HG03066 (cell line): Measurements from ENCODE around the gene VAV3.
"Not testable (repeated sequence)": the region's sequence is repeated elsewhere in the genome, so short reads cannot be mapped to it uniquely, and the experiment has no call there.

ENCODE experiments used
- ATAC-seq: cut with Tn5 transposase; IDR thresholded peaks from one replicate; pipeline ENCODE4 v1.9.1; 2021; ENCODE audit warnings: low read depth; ENCODE audit not compliant: unreplicated experiment

Gene VAV3

DNA sequence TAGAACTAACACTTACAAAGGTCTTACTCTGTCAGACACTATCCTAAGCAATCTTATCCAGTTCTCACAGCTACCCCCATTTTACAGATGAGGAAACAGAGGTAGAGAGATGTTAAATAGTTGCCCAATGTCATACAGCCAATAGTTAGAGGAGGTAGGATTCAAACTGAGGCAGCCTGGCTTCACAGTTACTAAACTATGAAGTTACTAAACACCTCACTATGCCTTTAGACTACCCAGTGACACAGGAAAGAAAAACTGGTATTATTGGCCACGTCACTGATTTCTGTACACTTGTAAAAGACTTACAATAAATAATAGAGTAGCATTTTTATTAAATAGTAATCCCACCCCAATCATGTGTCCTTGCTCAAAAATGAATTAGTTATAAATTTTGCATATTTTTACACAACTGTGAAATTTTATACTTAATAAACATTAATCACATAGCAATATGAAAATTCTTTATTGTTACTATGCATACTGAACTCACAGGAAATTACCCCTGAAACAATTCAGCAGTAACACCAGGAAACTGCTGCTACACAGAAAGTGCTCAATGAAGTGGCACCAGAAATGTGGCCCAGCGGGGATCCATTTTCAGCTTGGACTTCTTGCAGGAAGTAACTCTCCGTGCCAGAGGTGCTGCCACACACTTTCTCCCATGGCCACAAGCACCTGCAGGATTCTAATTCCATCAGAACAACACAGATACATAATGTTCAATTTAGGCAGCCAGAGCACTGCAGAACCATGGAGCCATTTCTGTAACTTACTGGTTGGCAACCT, 69.4 kb downstream of the VAV3 start:
- ATAC-seq, result no peak

DNA sequence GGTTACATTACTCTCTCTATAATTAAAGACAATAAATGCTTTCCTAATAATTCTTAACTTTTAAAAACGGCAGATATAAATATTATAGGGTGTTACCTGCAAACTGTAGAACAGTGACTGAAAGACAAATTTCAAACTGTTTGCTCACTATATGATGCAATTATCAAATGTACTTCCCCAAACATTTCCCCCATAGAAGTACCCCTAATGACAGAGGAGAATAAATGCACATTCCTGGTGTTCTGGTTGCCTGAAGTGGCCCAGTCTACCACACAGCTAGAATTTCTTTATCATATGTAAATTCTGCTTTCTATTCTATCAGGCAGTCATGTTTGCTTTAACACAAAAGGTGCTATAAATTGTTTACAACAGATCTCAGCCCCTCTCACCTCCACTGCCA, 70.4 kb downstream of the VAV3 start:
- no peak for ATAC-seq

DNA sequence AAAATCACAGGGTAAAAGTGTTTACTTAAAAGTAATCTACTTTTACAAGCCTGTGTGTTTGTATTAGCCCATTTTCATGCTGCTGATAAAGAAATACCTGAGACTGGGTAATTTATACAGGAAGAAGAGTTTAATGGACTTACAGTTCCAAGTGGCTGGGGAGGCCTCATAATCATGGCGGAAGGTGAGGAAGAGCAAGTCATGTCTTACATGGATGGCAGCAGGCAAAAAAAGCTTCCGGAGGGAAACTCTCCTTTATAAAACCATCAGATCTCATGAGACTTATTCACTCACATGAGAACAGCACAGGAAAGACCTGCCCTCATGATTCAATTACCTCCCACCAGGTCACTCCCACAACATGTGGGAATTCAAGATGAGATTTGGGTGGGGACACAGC, 71.6 kb downstream of the VAV3 start:
- ATAC-seq, result not testable (repeated sequence)

DNA sequence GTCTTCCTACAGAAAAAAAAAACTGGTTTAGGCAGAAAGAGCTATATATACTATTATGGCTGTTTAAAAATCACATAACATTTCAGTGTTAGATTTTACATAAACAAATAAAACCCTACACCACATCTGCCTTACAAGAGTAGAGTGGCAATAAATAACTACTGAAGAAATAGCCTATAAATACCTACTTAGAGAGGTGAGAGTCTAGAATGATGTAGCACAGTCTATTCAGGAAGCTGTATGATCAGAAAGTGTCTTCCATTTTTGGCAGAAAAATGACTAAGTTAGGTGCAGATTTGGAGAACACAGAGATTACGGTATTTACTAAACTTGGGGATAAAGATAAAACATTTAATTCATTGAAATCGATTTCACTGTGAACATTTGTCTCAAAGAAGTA, 75.5 kb downstream of the VAV3 start:
- ATAC-seq, result no peak

- no peak for ATAC-seq
Observed at GRCh38 chr1:107883562-107883961, 81.4 kb downstream of the VAV3 start.

DNA sequence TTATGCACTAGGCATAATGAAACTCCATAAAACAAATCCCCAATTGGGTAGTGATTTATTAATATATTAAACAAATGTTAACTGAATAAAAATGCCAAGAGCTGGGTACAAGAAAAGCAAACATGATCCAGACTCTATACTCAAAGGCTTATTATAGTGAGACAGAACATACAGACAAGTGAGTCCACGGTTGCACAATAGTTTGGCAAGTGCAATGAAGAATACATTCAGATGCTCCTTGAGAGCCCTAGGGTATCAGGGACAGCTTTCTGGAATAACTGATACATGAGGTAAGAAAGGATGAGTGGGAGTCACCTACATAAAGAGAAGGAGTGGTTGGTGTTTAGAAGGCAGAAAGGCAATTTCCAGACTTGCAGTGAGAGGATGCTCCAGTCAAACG, 85.1 kb downstream of the VAV3 start:
- ATAC-seq, result no peak

- no peak for ATAC-seq
Observed at GRCh38 chr1:107879346-107879745, 85.6 kb downstream of the VAV3 start.

DNA sequence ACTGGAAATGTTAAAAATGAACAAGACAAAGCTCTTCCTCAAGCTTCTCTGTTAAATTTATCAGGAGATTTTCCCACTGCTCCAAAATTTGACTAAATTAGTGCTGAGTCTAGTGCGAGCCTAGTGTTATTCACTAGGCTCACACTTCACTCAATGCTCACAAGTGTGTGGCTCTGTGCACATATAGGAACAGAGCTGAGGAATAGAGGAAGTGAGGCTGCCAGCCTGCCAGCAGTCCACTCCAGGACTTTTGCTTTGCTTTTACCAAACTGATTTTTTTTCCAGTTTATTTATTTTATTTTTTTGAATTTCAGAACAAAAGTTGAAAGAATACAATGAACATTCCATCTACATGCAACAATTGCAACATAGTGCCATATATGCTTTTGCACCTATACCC, 87.2 kb downstream of the VAV3 start:
- no peak for ATAC-seq

DNA sequence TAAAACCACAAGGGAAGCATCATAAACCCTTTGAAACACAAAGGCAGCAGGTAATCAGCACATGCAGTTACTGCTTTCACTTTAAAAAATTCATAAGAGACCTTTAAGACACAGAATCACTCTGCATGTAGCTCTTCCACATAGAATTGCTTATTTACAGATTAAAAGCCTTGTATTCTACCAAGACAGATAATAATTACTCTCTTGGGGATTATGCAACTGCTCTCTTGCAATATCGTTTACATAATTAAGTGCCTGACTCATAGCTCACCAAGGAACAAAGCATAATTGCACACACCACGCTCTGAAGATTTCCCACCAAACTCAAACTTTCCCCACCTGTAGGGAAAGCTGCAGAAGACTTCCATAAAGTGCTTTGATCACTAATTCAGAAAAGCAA, 87.9 kb downstream of the VAV3 start:
- no peak for ATAC-seq

- no peak for ATAC-seq
Observed at GRCh38 chr1:107875689-107876088, 89.3 kb downstream of the VAV3 start.

- ATAC-seq, result no peak
Observed at GRCh38 chr1:107874221-107874620, 90.8 kb downstream of the VAV3 start.

DNA sequence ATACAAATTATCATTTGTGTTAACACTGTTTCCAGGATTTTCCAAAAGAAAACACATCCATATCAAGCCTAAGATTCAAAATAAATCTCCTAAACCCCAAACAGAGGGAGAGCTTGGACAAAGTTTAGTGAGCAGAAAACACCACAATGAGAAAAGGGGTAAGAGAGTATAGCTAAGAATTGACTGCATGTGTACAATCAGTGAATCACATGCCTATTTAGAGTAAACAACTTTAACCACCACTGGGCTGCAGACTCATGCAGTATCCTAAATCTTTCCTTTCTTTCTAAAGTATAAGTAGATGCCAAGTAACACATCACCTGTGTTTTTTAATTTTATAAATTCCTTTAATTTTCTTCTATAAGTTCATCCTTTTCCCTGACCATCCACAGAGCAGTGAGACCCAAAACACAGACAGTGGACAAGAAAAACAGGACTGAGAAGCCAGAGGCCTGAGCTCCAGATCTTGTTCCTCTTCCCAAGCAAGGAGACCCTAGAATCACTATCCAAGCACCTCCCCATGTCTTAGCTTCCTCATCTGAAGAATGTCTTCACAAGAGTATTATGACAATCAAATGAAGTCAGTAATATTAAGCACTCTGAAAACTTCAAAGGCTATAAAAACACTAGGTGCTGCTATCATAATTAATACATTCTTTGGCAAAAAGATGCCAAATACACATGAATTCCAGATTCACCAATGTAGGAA, 93.1 kb downstream of the VAV3 start:
- ATAC-seq, result no peak

GRCh38 chr1:107871259-107871658, 93.7 kb downstream of the VAV3 start:
- ATAC-seq, result no peak

GRCh38 chr1:107870696-107871095, 94.3 kb downstream of the VAV3 start:
- no peak for ATAC-seq

GRCh38 chr1:107867897-107868296, 97.1 kb downstream of the VAV3 start:
- ATAC-seq, result no peak

- no peak for ATAC-seq
Observed at GRCh38 chr1:107867422-107867821, 97.6 kb downstream of the VAV3 start.

DNA sequence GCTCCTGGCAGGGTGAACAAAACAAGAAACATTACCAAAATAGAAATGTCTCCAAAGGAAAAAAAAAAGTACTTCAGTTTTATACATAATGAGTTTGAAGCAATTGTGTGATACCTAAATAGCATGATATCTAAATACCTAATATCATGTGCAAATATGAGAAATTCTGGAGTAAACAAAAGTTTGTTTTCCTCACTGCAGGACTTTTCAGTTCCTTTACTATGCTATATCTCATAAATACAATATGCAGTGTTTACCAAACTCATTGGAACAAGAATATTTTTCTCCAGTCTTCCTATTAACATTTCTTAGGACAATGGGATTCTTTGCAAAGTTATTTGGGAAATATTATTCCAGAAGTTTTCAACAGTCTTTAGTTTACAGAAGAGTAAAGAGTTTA, 98.1 kb downstream of the VAV3 start:
- ATAC-seq, result no peak

GRCh38 chr1:107865627-107866026, 99.4 kb downstream of the VAV3 start:
- no peak for ATAC-seq

- ATAC-seq, result no peak
Observed at GRCh38 chr1:107863342-107863741, 101.6 kb downstream of the VAV3 start.

DNA sequence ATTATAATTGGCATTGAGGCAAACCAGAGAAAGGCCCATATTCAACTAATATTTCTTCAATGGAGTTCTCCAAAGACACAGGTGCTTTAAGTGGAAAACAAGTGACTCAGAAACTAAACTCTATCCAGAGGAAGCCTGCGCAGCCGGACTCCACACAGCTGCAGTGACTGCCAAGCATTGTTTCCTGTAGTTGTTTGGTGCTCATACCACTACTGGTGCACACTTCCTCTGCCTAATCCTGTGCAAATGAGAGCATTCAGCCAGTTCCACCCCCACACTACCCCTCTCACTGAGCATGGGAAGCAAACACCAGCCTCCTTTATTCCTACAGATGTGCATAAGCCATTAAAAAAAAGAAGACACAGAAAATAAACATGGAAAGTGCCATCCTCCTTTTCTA, 102.9 kb downstream of the VAV3 start:
- no peak for ATAC-seq

DNA sequence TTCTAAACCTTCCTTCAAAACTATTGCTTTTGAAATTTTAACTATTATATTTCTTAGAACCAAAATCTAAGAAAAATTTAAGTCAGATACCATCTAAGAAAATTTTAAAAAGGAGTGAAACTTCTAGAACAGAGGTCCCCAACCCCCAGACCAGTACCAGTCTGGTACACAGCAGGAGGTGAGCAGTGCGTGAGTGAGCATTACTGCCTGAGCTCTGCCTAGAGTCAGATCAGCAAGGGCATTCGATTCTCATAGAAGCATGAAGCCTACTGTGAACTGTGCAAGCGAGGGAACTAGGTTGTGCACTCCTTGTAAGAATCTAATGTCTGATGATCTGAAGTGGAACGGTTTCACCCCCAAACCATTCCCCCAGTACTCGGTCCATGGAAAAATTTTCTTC, 106.7 kb downstream of the VAV3 start:
- no peak for ATAC-seq

DNA sequence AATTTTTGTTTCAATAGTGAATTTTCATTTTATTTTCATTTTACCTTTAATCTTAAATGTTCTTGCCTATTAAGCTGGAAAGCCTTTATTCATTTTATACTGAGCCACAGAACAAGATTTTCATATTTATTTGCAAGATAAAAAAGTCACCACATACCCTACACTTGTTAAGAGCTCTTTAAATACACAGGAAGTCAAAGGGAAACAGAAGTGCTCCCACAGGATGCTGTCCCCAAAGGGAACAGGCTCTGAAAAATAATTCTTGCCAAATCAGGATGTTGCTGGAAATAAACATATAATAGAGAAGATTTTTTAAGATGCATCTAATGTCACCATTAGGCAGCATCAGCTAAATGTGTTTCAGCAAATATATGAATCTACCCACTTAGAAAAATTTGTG, 113.6 kb downstream of the VAV3 start:
- ATAC-seq, result no peak
